Uterus (tissue), 4 donors: ENCODE results near the gene TTC9. TPM values are rescaled to one million over a fixed set of nuclear protein-coding genes. Genes with fewer than 3 reads are reported as not detected.
A peak's percentile ranks its signal among the peaks of the same experiment; 100 is the strongest.

Experiments
- DNase-seq, 2 donors: peaks; one replicate each; pipeline ENCODE4 v3.0.0-alpha.2; 2019 to 2020
- H3K27ac ChIP-seq, 2 donors: fragments of 200-600 bp; sonication (generic); 1 replicate in 1 of 2; 2 replicates in 1 of 2; pipeline ENCODE4 v1.5.1; 2016 to 2018
- H3K27me3 ChIP-seq, 2 donors: fragments of 200-600 bp; sonication (generic); one replicate each; pipeline ENCODE4 v1.5.1; 2018 to 2019; ENCODE audit warnings: control low read depth in 1 of 2
- H3K36me3 ChIP-seq, 2 donors: fragments of 200-600 bp; sonication (generic); one replicate each; pipeline ENCODE4 v1.5.1; 2019; ENCODE audit warnings: control low read depth in 1 of 2
- H3K4me1 ChIP-seq, 2 donors: fragments of 200-600 bp; sonication (generic); one replicate each; pipeline ENCODE4 v1.5.1; 2018 to 2019; ENCODE audit warnings: control low read depth in 1 of 2
- H3K4me3 ChIP-seq, 2 donors: fragments of 200-600 bp; sonication (generic); 1 replicate in 1 of 2; 2 replicates in 1 of 2; pipeline ENCODE4 v1.5.1; 2018 to 2019; ENCODE audit warnings: mild to moderate bottlenecking in 1 of 2
- H3K9me3 ChIP-seq, 2 donors: fragments of 200-600 bp; sonication (generic); one replicate each; pipeline ENCODE4 v1.5.1; 2019; ENCODE audit warnings: control low read depth in 1 of 2
- POLR2A ChIP-seq, 2 donors: fragments of 450-650 bp; IDR thresholded peaks; one replicate each; pipeline ENCODE4 v1.6.1; 2016; ENCODE audit warnings: antibody characterized with exemption in 2 of 2, mild to moderate bottlenecking in 1 of 2, moderate library complexity in 1 of 2
- intact Hi-C: fragments of 100-400 bp; cut with DNase I; formaldehyde crosslinking; loops from one replicate; pipeline ENCODE4 v1.15.1; 2023; ENCODE audit warnings: low total_unique reads
- total RNA-seq, 4 donors: library from RNA; depleted of rRNA in 3 of 4; stranded (reverse); fragments of >200 nt in 3 of 4; gene quantifications; one replicate each; pipeline versions ENCODE4 v1.1.0 to v1.2.4, GENCODE V29; 2014 to 2023
- TF ChIP-seq, protein P1 (sequence below), 4 experiments: fragments of 200-600 bp in 2 of 4; fragments of 450-650 bp in 2 of 4; sonication (generic) in 2 of 4; IDR thresholded peaks; one replicate each; pipeline ENCODE4 v1.5.1; 2016 to 2019; ENCODE audit warnings: antibody characterized with exemption in 4 of 4, mild to moderate bottlenecking in 2 of 4, moderate library complexity in 1 of 4
- donor health status: DM: yes; HTN: yes; CAD: no.

The TTC9 gene
- total RNA-seq, 4 donors from 2014 or later = 0.18 to 1.2 (median 0.26) TPM; not detected in 1

DNA sequence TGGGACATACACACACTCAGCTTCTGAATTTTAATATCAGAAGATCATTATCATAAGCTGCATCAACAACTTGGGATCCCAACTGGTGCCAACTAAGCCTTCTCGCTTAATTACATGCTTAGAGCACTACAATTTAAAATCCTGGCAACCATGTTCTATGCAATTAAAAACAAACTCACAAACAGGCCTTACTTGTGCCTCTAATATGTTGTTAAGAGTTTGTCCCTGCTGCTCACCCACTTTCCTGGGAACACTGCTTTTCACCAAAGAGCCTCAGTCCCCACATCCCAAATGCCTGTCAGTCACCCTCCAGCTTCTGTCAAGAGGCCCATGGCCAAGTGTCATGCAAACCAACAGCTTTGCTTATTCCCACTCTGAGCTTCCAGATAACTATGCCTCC, 69.7 kb downstream of the TTC9 start:
- TF ChIP-seq POLR2A (IDR thresholded peaks at IDR 0.05) = no peak
- TF ChIP-seq, protein P1, sequence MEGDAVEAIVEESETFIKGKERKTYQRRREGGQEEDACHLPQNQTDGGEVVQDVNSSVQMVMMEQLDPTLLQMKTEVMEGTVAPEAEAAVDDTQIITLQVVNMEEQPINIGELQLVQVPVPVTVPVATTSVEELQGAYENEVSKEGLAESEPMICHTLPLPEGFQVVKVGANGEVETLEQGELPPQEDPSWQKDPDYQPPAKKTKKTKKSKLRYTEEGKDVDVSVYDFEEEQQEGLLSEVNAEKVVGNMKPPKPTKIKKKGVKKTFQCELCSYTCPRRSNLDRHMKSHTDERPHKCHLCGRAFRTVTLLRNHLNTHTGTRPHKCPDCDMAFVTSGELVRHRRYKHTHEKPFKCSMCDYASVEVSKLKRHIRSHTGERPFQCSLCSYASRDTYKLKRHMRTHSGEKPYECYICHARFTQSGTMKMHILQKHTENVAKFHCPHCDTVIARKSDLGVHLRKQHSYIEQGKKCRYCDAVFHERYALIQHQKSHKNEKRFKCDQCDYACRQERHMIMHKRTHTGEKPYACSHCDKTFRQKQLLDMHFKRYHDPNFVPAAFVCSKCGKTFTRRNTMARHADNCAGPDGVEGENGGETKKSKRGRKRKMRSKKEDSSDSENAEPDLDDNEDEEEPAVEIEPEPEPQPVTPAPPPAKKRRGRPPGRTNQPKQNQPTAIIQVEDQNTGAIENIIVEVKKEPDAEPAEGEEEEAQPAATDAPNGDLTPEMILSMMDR (IDR thresholded peaks at IDR 0.05) = no peak
- no peak overlapping the region for H3K27ac ChIP-seq
- no peaks in the 10 kb centered on the region for H3K27me3 ChIP-seq
- intact Hi-C loops = no loop called here
- H3K4me3 ChIP-seq = no peak overlapping the region
- no peak for DNase-seq
- H3K4me1 ChIP-seq = no peaks in the 10 kb centered on the region
- no peaks in the 10 kb centered on the region for H3K36me3 ChIP-seq
- no peaks in the 10 kb centered on the region for H3K9me3 ChIP-seq

DNA sequence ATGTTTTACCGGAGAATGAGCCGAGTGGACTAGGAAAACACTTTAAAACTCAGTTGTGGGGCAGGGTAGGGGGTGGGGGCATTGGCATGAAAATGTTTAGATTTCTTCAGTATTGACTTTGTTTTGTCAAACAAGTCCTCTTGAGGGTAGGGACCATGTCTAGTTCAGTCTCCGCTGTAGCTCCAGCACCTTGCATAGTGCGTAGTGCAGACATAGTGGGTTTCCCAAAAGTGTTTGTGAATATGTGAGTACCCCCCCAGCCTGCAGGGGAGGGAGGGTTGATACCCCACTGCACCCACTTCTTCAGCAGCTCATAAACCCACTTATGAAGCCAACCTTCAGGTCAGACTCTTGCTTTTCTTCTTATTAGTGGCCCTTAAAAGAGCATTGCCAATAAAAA, 71.4 kb downstream of the TTC9 start:
- H3K27ac ChIP-seq = no peak overlapping the region
- no peak for DNase-seq
- H3K36me3 ChIP-seq = no peaks in the 10 kb centered on the region
- intact Hi-C loops = no loop called here
- no peaks in the 10 kb centered on the region for H3K4me1 ChIP-seq
- TF ChIP-seq, protein P1 (IDR thresholded peaks at IDR 0.05) = no peak
- TF ChIP-seq POLR2A (IDR thresholded peaks at IDR 0.05) = no peak
- no peak overlapping the region for H3K4me3 ChIP-seq
- no peaks in the 10 kb centered on the region for H3K9me3 ChIP-seq
- H3K27me3 ChIP-seq = no peaks in the 10 kb centered on the region

DNA sequence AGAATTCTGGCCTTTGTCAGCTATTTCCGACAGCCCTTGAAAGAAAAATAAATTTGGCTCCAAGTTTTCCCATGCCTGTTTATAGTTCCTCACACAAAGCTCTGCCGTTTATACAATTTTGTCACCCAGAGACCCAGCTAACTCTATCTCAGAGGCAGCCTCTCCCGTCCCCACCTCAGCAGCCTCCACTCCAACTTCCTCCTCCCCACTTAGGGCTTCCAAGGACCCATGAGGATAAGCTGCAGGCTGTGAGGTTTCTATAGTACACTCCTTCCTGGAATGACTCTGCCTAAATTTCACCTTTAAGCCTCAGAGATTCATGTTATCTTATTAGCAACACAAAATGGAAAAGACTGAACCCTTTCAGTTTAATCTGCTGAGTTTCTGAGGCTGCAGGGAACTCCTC, 71.8 kb downstream of the TTC9 start:
- no peaks in the 10 kb centered on the region for H3K4me1 ChIP-seq
- H3K36me3 ChIP-seq = no peaks in the 10 kb centered on the region
- no peak overlapping the region for H3K27ac ChIP-seq
- H3K9me3 ChIP-seq = no peaks in the 10 kb centered on the region
- no peak overlapping the region for H3K4me3 ChIP-seq
- TF ChIP-seq POLR2A (IDR thresholded peaks at IDR 0.05) = no peak
- TF ChIP-seq, protein P1 (IDR thresholded peaks at IDR 0.05) = no peak
- intact Hi-C loops = no loop called here
- H3K27me3 ChIP-seq = no peaks in the 10 kb centered on the region
- no peak for DNase-seq

DNA sequence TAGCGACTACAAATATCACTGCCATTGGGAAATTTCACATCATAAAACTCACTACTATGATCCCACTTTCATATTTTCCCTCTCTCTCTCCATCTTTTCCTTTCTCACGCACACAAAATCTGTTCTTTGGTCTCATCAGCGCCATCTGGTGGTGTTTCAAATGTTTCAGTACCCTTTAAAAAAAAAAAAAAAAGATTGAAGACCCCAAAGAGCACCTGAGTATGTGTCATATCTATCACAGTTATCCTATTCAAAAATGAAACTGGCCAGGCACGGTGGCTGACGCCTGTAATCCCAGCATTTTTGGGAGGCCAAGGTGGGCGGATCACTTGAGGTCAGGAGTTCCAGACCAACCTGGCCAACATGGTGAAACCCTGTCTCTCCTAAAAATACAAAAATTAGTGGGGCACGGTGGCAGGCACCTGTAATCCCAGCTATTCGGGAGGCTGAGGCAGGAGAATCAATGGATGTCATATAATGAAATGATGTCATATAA, 72.4 kb downstream of the TTC9 start:
- no peak for DNase-seq
- H3K4me3 ChIP-seq = no peak overlapping the region
- no peaks in the 10 kb centered on the region for H3K36me3 ChIP-seq
- intact Hi-C loops = no loop called here
- no peak for TF ChIP-seq POLR2A (IDR thresholded peaks at IDR 0.05)
- TF ChIP-seq, protein P1 (IDR thresholded peaks at IDR 0.05) = peak in 3 of 4 experiments; percentile 17 to 54 (median 28)
- H3K9me3 ChIP-seq = no peaks in the 10 kb centered on the region
- no peak overlapping the region for H3K27ac ChIP-seq
- no peaks in the 10 kb centered on the region for H3K27me3 ChIP-seq
- no peaks in the 10 kb centered on the region for H3K4me1 ChIP-seq

DNA sequence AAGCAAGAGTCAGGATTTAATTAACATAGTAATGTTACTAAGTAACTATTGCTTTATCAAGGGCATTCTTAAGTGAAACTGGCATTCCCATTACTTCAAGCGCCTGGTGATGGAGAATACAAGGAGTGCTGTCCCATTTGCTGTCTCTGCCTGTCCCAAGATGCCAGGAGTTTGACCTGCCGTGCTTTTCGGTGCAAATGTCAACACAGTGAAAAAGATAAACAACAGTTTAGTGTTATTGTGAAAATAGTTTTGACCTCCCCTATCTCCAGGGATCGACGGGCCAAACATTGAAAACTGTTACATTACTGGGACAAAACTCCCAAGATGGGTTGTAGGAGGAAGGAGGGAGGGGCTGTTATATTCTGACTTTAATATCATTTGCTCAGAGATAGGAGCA, 74.8 kb downstream of the TTC9 start:
- H3K27ac ChIP-seq = no peak overlapping the region
- H3K27me3 ChIP-seq = no peaks in the 10 kb centered on the region
- H3K9me3 ChIP-seq = no peaks in the 10 kb centered on the region
- DNase-seq = no peak
- H3K36me3 ChIP-seq = no peaks in the 10 kb centered on the region
- TF ChIP-seq POLR2A (IDR thresholded peaks at IDR 0.05) = no peak
- TF ChIP-seq, protein P1 (IDR thresholded peaks at IDR 0.05) = no peak
- H3K4me1 ChIP-seq = no peaks in the 10 kb centered on the region
- no peak overlapping the region for H3K4me3 ChIP-seq
- intact Hi-C loops = no loop called here
